Neural cell (in vitro differentiated cells): ENCODE results near the gene C1QTNF9B. TPM values are rescaled to one million over a fixed set of nuclear protein-coding genes. Genes with fewer than 3 reads are reported as not detected.

Experiments
- H2AFZ ChIP-seq: fragments of 200-600, 300-800 bp; sonication (generic), shearing (Covaris generic); 2 replicates; pipeline ENCODE4 v1.6.0; 2014; ENCODE audit warnings: low read depth, mild to moderate bottlenecking, antibody characterized with exemption, low read length, moderate library complexity
- H3F3A ChIP-seq: fragments of 200-600 bp; shearing (Covaris generic); 2 replicates; pipeline ENCODE4 v1.6.1; 2016; ENCODE audit warnings: mild to moderate bottlenecking, moderate library complexity, mixed read lengths, antibody characterized with exemption, low read length; ENCODE audit not compliant: insufficient read depth, poor library complexity, severe bottlenecking
- H3K27ac ChIP-seq: fragments of 200-600, 300-800 bp; sonication (generic), shearing (Covaris generic); 2 replicates; pipeline ENCODE4 v1.5.1; 2014; ENCODE audit warnings: mild to moderate bottlenecking, low read length, moderate library complexity
- H3K27me3 ChIP-seq: fragments of 300-800, 200-600 bp; sonication (generic), shearing (Covaris generic); 2 replicates; pipeline ENCODE4 v1.6.0; 2014; ENCODE audit warnings: mild to moderate bottlenecking, low read depth, low read length, moderate library complexity; ENCODE audit not compliant: insufficient read depth
- H3K36me3 ChIP-seq: fragments of 300-800, 200-600 bp; sonication (generic), shearing (Covaris generic); 2 replicates; pipeline ENCODE4 v1.5.1; 2014; ENCODE audit warnings: mild to moderate bottlenecking, antibody characterized with exemption, low read length, moderate library complexity; ENCODE audit not compliant: insufficient read depth
- H3K4me2 ChIP-seq: fragments of 300-800, 200-600 bp; sonication (generic), shearing (Covaris generic); 2 replicates; pipeline ENCODE4 v1.6.0; 2014; ENCODE audit warnings: mild to moderate bottlenecking, low read length
- H3K4me3 ChIP-seq: fragments of 300-800, 200-600 bp; sonication (generic), shearing (Covaris generic); 2 replicates; pipeline ENCODE4 v1.5.1; 2014; ENCODE audit warnings: mild to moderate bottlenecking, low read length, moderate library complexity
- H3K79me2 ChIP-seq: fragments of 200-600 bp; shearing (Covaris generic); replicated peaks from 2 replicates; pipeline ENCODE4 v1.6.0; 2014; ENCODE audit warnings: mild to moderate bottlenecking, low read length, moderate library complexity; ENCODE audit not compliant: insufficient read depth
- H3K9ac ChIP-seq: fragments of 300-800, 200-600 bp; sonication (generic), shearing (Covaris generic); 2 replicates; pipeline ENCODE4 v1.6.1; 2016; ENCODE audit warnings: mild to moderate bottlenecking, low read length, mixed read lengths
- H3K9me2 ChIP-seq: fragments of 200-600 bp; shearing (Covaris generic); 2 replicates; pipeline ENCODE4 v1.6.1; 2016; ENCODE audit warnings: mild to moderate bottlenecking, low read length, mixed read lengths; ENCODE audit not compliant: insufficient read depth
- H3K9me3 ChIP-seq: fragments of 200-600, 300-800 bp; sonication (generic), shearing (Covaris generic); 2 replicates; pipeline ENCODE4 v1.6.1; 2016; ENCODE audit warnings: mild to moderate bottlenecking, mixed run types, low read length, moderate library complexity, mixed read lengths
- H4K20me1 ChIP-seq: fragments of 200-600 bp; shearing (Covaris generic); 2 replicates; pipeline ENCODE4 v1.6.1; 2016; ENCODE audit warnings: mild to moderate bottlenecking, mixed run types; ENCODE audit not compliant: insufficient read depth
- CTCF ChIP-seq: fragments of 450-650 bp; IDR thresholded peaks from 2 replicates; pipeline ENCODE4 v1.5.1; 2014; ENCODE audit warnings: antibody characterized with exemption, mild to moderate bottlenecking, moderate library complexity; ENCODE audit not compliant: poor library complexity, severe bottlenecking
- EP300 ChIP-seq: fragments of 450-650 bp; conservative IDR thresholded peaks from 2 replicates; pipeline ENCODE4 v1.6.1; 2014; ENCODE audit warnings: antibody characterized with exemption, mild to moderate bottlenecking, moderate library complexity; ENCODE audit not compliant: poor library complexity, severe bottlenecking
- EZH2 ChIP-seq: fragments of 200-600, 300-800 bp; shearing (Covaris generic), sonication (generic); IDR thresholded peaks from 2 replicates; pipeline ENCODE4 v1.6.1; 2014; ENCODE audit warnings: antibody characterized with exemption, low read length, borderline replicate concordance, mild to moderate bottlenecking; ENCODE audit not compliant: insufficient read depth, poor library complexity, severe bottlenecking
- RAD21 ChIP-seq: fragments of 450-650 bp; conservative IDR thresholded peaks from 2 replicates; pipeline ENCODE4 v1.6.1; 2014; ENCODE audit warnings: antibody characterized with exemption, mild to moderate bottlenecking, moderate library complexity
- REST ChIP-seq: IDR thresholded peaks from 2 replicates; pipeline ENCODE4 v1.6.1; 2012; ENCODE audit warnings: borderline replicate concordance
- SMC3 ChIP-seq: fragments of 450-650 bp; conservative IDR thresholded peaks from 2 replicates; pipeline ENCODE4 v1.6.1; 2014; ENCODE audit warnings: antibody characterized with exemption, mild to moderate bottlenecking, moderate library complexity; ENCODE audit not compliant: poor library complexity
- polyA plus RNA-seq: library from polyadenylated mRNA; depleted of rRNA; stranded (reverse); fragments of >200 nt; gene quantifications from 2 replicates; pipeline ENCODE4 v1.2.3, GENCODE V29; 2014

Gene C1QTNF9B
- polyA plus RNA-seq, 1 donor from 2014 or later = 1.5 TPM

DNA sequence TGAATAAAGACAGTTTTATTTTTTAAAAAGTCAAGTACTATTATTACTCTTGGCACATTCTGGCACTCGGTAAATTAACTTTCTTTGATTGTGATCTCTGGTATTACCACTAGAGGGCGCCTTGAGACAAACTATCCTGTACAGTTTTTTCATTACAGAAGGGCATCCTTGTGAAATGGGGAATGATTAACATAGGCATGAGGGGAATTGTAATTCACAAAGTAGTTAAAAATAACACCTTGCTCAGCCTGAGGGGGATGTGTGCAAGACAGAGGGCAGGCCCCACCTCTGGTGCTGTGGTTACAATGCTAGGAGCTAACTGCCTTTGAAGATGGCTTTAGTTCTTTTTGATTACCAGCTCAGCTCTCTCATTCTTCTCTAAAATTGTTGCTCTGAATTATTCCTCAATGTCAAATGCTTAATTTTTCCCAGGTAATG lies 24.2 kb upstream of the C1QTNF9B start:
- Histone ChIP-seq H2AFZ (no peak overlapping the region), H3K4me2 (no peak overlapping the region), H3K9me2 (no peaks in the 10 kb centered on the region), H3F3A (no peaks in the 10 kb centered on the region), H3K36me3 (no peaks in the 10 kb centered on the region), H3K9me3 (no peaks in the 10 kb centered on the region), H4K20me1 (no peaks in the 10 kb centered on the region), H3K27ac (no peak overlapping the region), H3K4me3 (no peak overlapping the region), H3K79me2 (no peaks in the 10 kb centered on the region), H3K9ac (no peak overlapping the region), H3K27me3 (no peaks in the 10 kb centered on the region)
- TF ChIP-seq EZH2 (no peak), CTCF (peak; percentile 84), RAD21 (peak; percentile 87), EP300 (no peak), SMC3 (peak; percentile 92), REST (no peak)

DNA sequence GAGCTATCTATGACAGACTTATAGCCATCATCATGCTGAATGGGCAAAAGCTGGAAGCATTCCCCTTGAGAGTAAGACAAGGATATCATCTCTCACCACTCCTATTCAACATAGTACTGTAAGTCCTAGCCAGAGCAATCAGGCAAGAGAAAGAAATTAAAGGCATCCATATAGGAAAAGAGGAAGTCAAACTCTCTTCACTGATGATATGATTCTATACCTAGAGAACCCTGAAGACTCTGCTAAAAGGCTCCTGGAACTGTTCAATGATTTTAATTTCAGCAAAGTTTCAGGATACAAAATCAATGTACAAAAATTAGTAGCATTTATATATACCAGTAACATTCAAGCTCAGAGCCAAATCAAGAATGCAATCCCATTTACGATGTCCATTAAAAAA lies 21.7 kb upstream of the C1QTNF9B start:
- Histone ChIP-seq H4K20me1 (no peaks in the 10 kb centered on the region), H3K9ac (no peak overlapping the region), H3K4me3 (no peak overlapping the region), H3K9me2 (no peaks in the 10 kb centered on the region), H3K79me2 (no peaks in the 10 kb centered on the region), H3K36me3 (no peaks in the 10 kb centered on the region), H3F3A (no peaks in the 10 kb centered on the region), H3K4me2 (no peak overlapping the region), H3K9me3 (no peaks in the 10 kb centered on the region), H3K27ac (no peak overlapping the region), H3K27me3 (no peaks in the 10 kb centered on the region), H2AFZ (no peak overlapping the region)
- TF ChIP-seq RAD21 (no peak), EP300 (no peak), REST (no peak)
